ENCODE measurements around the gene CATSPER1.

The CATSPER1 gene

DNA sequence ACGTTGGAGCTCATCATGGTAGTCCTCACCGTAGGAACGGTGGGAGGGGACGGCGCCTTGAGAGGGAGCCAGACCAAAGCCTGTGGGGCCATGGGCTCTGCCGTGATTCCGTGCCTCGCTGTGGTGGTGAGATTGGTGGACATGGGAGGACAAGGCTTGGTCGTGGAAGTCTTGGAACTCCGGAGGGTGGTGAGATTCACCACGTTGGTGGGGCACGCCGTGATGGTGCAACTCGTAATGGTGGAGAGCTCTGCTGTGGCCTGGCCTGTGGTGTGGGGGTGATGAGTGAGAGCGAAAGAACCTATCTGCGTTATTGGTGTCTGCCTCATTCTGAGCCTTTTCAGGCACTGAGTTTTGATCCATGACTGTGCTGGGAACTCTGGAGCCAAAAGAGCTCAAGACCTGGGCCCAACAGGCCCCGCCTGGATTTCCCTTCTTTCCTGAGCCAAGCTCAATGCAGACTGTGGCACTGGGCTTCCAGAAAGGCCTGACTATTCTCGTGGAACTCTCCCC is at the start of gene CATSPER1:
Gene CATSPER1 (minus strand): TSS at position 463 of the 513 bp plus-strand sequence. CDS start 100 bp downstream, at position 363.
- no peak for DNase-seq (ENCODE audit: low read depth in 2 of 2)

DNA sequence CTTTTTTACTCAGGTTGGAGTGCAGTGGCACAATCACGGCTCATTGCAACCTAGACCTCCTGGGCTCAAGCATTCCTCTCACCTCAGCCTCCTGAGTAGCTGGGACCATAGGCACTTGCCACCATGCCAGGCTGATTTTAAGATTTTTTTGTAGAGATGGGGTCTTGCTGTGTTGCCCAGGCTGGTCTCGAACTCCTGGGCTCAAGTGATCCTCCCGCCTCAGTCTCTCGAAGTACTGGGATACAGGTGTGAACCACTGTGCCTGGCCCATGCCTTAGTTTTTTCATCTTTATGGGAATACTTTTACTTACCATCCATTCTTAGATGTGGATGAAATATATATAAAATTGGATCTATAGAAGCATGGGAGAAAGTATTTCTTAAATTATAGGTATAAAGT is 49.0 kb upstream of the CATSPER1 start:
- DNase-seq (ENCODE audit: low read depth in 2 of 2): no peak

GRCh38 chr11:66073669-66074068 is 47.4 kb upstream of the CATSPER1 start:
- DNase-seq (ENCODE audit: low read depth in 2 of 2): no peak

DNA sequence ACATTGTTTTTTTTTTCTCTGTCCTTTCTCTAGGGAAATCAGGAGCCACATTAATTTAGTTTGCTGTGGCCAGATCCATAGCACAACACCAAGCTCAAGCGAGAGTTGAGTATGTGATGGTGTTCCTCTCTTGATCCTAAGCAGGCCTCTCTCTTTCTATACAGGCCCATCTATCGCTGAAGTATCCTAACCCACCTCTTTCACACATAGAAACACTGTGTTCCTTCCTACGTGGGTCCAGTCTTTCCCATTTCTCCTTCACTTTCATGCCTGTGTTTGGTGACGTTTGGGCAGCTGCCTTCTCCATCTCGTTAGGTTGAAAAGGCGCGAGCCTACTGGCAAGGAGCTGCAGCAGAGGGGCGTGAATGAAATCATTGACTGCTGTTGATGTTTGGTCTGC is 46.2 kb upstream of the CATSPER1 start:
- DNase-seq (ENCODE audit: low read depth in 2 of 2): no peak

- no peak for DNase-seq (ENCODE audit: low read depth in 2 of 2)
Observed at GRCh38 chr11:66072081-66072480, 45.8 kb upstream of the CATSPER1 start.

GRCh38 chr11:66071381-66071801 is 45.1 kb upstream of the CATSPER1 start:
- DNase-seq (ENCODE audit: low read depth in 2 of 2): no peak

GRCh38 chr11:66070604-66071380 is 44.5 kb upstream of the CATSPER1 start:
- DNase-seq (ENCODE audit: low read depth in 2 of 2): peak in 1 of 2 donors; percentile 19

DNA sequence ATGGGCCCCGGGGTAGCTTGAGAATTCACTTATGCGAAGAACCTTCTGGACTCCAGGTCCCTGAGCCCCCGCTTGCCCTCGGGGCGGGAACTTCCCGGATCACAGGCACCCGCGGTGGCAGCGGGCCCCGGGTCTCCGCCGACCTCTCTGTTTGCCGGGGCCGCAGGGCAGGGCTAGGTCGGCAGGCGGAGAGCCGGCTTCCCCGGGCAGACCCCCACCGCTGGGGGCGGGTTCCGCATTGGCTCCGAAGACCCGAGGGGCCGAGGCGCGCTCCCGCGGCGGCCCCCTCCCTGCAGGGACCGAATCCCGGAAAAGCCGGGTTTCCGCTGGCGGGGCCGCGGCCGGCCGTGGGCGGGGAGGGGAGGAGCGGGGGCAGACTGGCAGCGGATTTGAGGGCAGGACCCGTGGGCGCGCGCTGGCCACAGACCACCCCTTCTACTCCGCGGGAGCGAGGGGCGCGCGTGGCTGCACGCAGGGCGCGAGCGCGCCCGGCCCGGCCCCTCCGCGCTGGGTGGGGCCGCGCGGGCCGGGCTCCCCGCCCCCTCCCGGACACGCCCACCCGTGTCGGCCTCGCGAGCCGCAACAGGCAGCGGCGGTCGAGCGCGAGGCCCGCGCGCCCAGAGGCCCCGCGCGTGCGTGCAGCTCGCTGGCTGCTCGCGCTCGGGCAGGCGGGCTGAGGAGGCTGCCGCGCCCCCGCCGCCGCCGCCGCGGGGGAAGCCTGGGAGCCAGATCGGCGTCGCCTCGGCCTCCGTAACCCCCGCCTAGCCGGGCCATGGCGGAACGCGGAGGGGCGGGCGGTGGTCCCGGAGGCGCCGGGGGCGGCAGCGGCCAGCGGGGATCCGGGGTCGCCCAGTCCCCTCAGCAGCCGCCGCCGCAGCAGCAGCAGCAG is 43.7 kb upstream of the CATSPER1 start, which contains the start of gene PACS1:
Gene PACS1 (plus strand): TSS at position 558 of the 889 bp plus-strand sequence. CDS start 215 bp downstream, at position 773.
- peak; percentile 62 to 68 for DNase-seq (ENCODE audit: low read depth in 2 of 2)

DNA sequence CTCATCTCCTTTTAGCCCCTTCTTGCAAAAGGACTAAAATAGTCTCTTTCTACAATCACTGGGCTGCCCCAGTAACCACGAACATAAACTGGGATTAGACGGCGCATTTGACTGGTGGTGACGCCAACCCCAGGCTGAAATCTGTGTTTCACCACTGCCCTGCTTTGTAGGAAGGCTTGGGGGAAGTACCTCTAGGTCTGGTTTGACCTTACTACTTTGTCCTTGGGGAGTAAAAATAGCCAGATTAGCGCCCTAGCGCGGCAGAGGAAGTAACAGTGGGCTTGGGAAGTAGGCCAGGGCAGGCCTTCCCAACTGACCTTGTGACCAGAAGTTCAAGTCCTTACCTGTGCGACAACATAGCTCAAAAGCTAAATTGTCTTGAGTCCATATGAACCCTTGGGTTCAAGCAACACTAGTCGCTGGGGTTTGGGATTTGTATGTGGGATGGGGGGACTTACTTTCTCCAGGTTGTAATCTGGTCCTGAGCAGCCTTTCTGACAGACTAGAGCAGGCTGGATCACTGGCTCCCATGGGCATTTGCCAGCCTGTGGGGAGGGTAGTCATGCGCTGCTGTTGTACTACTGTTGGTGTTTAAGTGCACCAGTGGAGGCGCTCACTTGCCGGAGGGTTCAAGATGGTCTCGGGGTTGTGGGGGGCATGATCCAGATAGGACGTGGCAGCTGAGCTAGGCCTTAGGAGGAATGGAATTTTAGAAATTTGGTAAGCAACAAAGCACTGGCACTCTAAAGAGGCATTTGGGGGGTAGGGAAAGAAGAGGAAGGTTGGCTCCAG is 42.8 kb upstream of the CATSPER1 start:
- peak in 1 of 2 donors; percentile 22 for DNase-seq (ENCODE audit: low read depth in 2 of 2)

GRCh38 chr11:66068154-66068821 is 42.0 kb upstream of the CATSPER1 start:
- peak; percentile 67 to 74 for DNase-seq (ENCODE audit: low read depth in 2 of 2)

DNA sequence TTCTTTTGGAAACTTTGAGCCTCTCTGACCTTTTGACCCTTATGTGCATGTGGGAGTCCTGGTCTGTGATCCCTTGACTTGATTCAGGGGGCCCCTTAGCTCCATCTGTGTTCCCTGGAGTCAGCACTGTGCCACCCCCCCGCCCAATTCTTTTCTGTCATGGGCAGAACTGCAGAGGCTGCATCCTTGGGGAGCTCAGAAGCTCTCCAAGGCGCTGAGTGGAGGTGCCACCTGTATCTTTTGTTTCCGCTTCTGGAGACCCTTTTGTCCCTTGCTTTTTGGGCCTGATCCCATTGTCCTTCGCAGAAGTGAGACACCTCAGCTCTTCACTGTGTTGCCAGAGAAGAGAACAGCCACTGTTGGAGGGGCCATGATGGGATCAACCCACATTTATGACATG is 41.4 kb upstream of the CATSPER1 start:
- no peak for DNase-seq (ENCODE audit: low read depth in 2 of 2)

DNA sequence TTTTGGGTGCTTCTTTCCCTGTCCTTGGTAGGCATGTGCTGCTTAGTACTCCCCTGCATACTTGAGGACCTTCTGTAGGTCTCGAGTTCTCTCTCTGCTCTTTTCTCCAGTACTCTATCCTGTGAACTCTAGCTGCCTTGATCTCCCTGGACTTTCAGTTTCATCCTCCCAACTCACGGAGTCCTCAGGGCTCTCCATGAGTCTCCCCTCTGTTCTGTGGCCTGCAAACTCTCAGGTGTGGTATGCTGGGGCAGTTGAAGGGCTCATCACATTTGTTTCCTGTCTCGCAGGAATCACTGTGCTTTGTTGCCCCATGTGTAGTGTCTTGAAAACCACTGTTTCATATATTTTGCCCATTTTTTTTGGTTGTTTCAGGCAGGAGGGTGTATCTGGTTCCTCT is 40.5 kb upstream of the CATSPER1 start:
- no peak for DNase-seq (ENCODE audit: low read depth in 2 of 2)

DNA sequence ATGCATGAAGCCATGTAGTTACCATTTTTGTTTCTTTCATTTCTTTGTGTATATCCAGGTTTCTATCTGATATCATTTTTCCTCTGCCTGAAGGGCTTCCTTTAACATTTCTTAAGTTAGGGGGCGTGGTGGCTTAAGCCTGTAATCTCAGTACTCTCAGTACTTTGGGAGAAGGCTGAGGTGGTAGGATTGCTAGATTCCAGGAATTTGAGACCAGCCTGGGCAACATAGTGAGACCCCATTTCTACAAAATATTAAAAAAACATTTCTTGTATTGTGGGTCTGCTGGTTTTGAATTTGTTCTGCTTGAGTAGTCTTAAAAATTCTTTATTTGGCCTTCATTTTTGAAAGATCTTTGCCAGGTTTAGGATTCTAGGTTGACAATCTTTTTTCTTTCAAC is 38.3 kb upstream of the CATSPER1 start:
- DNase-seq (ENCODE audit: low read depth in 2 of 2): no peak

DNA sequence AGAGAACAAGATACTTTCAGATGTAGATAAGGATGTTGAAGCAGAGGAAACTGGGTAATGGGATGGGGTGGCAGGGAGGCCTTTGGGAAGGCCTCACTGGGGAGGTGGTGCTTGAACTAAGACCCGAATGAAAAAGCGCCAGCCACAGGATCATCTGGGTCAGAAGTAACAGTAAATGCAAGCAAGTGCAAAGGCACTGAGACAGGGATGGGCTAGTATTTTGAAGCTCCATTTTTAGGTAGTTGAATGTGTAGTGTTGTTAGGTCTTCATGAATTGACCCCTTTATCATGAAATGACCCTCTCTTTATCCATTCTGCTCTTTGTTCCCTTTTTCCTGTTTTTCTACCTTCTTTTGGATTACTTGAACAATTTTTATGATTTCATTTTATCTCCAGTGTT is 37.6 kb upstream of the CATSPER1 start:
- no peak for DNase-seq (ENCODE audit: low read depth in 2 of 2)

GRCh38 chr11:66062408-66062807 is 36.1 kb upstream of the CATSPER1 start:
- no peak for DNase-seq (ENCODE audit: low read depth in 2 of 2)

GRCh38 chr11:66061268-66061667 is 35.0 kb upstream of the CATSPER1 start:
- no peak for DNase-seq (ENCODE audit: low read depth in 2 of 2)

DNA sequence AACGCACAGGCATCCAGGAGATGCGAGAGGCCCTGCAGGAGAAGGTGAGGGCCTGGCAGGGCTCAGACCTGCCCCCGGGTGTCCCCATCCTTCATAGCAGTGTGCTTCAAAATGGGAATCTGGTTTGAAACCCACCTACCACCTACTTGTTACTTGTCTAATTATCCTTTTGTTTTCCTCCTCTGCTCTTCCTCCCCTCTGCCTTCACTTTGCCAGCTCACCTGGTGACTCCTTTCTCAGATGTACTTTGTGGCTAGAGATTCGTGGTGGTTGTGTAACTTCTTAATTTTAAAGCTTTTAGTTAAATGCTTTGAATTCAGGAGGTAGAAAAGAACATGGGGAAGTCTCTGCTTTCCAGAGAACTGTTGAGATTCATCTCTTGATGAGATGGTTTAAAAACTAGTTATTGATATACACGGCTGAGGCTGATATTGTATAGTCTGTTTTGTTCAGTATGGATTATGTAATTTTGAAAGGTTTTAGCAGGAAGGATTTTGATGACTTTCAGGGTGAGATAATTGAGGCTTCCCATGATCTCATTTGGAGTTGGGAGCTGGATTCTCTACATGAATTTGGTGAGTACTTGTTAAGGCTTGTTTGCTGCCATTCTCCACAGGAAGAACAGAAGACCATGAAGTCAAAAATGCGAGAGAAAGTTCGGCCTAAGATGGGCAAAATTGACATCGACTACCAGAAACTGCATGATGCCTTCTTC is 33.8 kb upstream of the CATSPER1 start:
- DNase-seq (ENCODE audit: low read depth in 2 of 2): no peak

GRCh38 chr11:66056501-66056900 is 30.2 kb upstream of the CATSPER1 start:
- no peak for DNase-seq (ENCODE audit: low read depth in 2 of 2)

DNA sequence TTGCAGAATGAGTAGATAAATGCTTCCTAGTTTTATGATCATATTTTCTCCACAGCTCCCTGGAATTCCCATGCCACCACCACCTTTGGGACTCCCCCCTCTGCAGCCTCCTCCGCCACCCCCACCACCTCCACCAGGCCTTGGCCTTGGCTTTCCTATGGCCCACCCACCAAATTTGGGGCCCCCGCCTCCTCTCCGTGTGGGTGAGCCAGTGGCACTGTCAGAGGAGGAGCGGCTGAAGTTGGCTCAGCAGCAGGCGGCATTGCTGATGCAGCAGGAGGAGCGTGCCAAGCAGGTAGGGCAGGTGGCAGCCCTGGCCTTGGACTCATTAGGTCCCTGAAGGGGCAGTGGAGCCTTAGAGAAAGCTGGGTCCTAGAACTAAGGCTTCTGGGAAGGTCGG is 28.7 kb upstream of the CATSPER1 start:
- DNase-seq (ENCODE audit: low read depth in 2 of 2): no peak

DNA sequence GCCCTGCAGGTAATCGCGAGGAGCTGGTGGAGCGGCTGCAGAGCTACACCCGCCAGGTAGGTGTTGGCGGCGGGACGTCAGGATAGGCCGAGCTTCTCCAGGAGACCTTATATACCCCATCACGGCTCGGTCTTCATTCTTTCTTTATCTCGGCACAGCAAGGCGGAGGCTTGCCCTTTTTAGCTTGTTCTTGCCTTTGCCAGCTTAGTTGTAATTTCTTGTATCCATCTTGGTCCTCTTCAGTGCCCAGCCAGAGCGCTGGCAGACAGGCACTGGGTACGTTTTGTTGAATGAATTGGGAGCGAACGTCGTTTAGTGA is 26.3 kb upstream of the CATSPER1 start:
- no peak for DNase-seq (ENCODE audit: low read depth in 2 of 2)
